H9 (cell line): ENCODE results near the gene KRT6C. TPM values are rescaled to one million over a fixed set of nuclear protein-coding genes. Genes with fewer than 3 reads are reported as not detected.

Experiments
- DNase-seq: peaks from one replicate; pipeline ENCODE4 v3.0.0-alpha.2; 2017
- H2AFZ ChIP-seq: one replicate; pipeline ENCODE4 v1.6.1; 2013; ENCODE audit warnings: mild to moderate bottlenecking, low read length, control low read depth, moderate library complexity
- H2AK5ac ChIP-seq: 2 replicates; pipeline ENCODE4 v1.6.1; 2013; ENCODE audit warnings: low read length, control low read depth, mixed read lengths; ENCODE audit not compliant: insufficient read length
- H2BK120ac ChIP-seq: one replicate; pipeline ENCODE4 v1.6.1; 2013; ENCODE audit warnings: low read depth, mild to moderate bottlenecking, low read length, control low read depth, inconsistent platforms; ENCODE audit not compliant: poor library complexity, severe bottlenecking
- H2BK12ac ChIP-seq: 2 replicates; pipeline ENCODE4 v1.6.1; 2013; ENCODE audit warnings: low read length, control low read depth, mixed read lengths, low read depth; ENCODE audit not compliant: insufficient read length
- H2BK15ac ChIP-seq: 2 replicates; pipeline ENCODE4 v1.6.1; 2013; ENCODE audit warnings: low read depth, low read length, control low read depth
- H2BK20ac ChIP-seq: one replicate; pipeline ENCODE4 v1.6.1; 2013; ENCODE audit warnings: low read depth, mild to moderate bottlenecking, low read length, control low read depth, inconsistent platforms; ENCODE audit not compliant: poor library complexity, severe bottlenecking
- H2BK5ac ChIP-seq: 2 replicates; pipeline ENCODE4 v1.6.1; 2013; ENCODE audit warnings: low read length, control low read depth, mixed read lengths; ENCODE audit not compliant: insufficient read length
- H3K14ac ChIP-seq: 2 replicates; pipeline ENCODE4 v1.6.1; 2013; ENCODE audit warnings: low read length, control low read depth; ENCODE audit not compliant: insufficient read depth
- H3K18ac ChIP-seq: 2 replicates; pipeline ENCODE4 v1.6.1; 2013; ENCODE audit warnings: low read depth, mild to moderate bottlenecking, mixed read lengths, low read length, control low read depth; ENCODE audit not compliant: insufficient read length
- H3K23ac ChIP-seq: 2 replicates; pipeline ENCODE4 v1.6.1; 2013; ENCODE audit warnings: low read length, control low read depth, mixed read lengths, low read depth; ENCODE audit not compliant: insufficient read length
- H3K23me2 ChIP-seq: 2 replicates; pipeline ENCODE4 v1.6.1; 2013; ENCODE audit warnings: low read depth, mild to moderate bottlenecking, mixed read lengths, low read length, control low read depth; ENCODE audit not compliant: insufficient read length, poor library complexity, severe bottlenecking
- H3K27ac ChIP-seq: 2 replicates; pipeline ENCODE4 v1.5.1; 2013; ENCODE audit warnings: low read length, control low read depth, mixed read lengths, low read depth; ENCODE audit not compliant: insufficient read length
- H3K27me3 ChIP-seq: 2 replicates; pipeline ENCODE4 v1.6.1; 2013; ENCODE audit warnings: low read length, control low read depth, inconsistent platforms; ENCODE audit not compliant: insufficient read depth
- H3K4ac ChIP-seq: 2 replicates; pipeline ENCODE4 v1.6.1; 2013; ENCODE audit warnings: low read depth, mild to moderate bottlenecking, control low read depth, inconsistent platforms, low read length, moderate library complexity
- H3K4me1 ChIP-seq: 2 replicates; pipeline ENCODE4 v1.6.1; 2013; ENCODE audit warnings: low read length, control low read depth, inconsistent platforms; ENCODE audit not compliant: insufficient read depth
- H3K4me2 ChIP-seq: 2 replicates; pipeline ENCODE4 v1.6.1; 2013; ENCODE audit warnings: low read length, control low read depth, mixed read lengths; ENCODE audit not compliant: insufficient read length, insufficient read depth
- H3K56ac ChIP-seq: 2 replicates; pipeline ENCODE4 v1.6.1; 2013; ENCODE audit warnings: low read depth, mild to moderate bottlenecking, mixed read lengths, low read length, control low read depth; ENCODE audit not compliant: insufficient read length
- H3K79me1 ChIP-seq: 2 replicates; pipeline ENCODE4 v1.6.1; 2013; ENCODE audit warnings: low read depth, mild to moderate bottlenecking, moderate library complexity, low read length, control low read depth, inconsistent platforms; ENCODE audit not compliant: insufficient read depth, poor library complexity, severe bottlenecking
- H3K79me2 ChIP-seq: 2 replicates; pipeline ENCODE4 v1.6.1; 2013; ENCODE audit warnings: low read length, control low read depth, inconsistent platforms; ENCODE audit not compliant: insufficient read depth
- H3K9ac ChIP-seq: 2 replicates; pipeline ENCODE4 v1.6.1; 2013; ENCODE audit warnings: low read length, control low read depth, mixed read lengths; ENCODE audit not compliant: insufficient read length; ENCODE audit errors: extremely low read depth
- H3K9me3 ChIP-seq: one replicate; pipeline ENCODE4 v1.6.1; 2013; ENCODE audit warnings: low read depth, low read length, inconsistent platforms; ENCODE audit not compliant: control insufficient read depth
- H3T11ph ChIP-seq: one replicate; pipeline ENCODE4 v1.6.1; 2013; ENCODE audit warnings: mild to moderate bottlenecking, low read length, control low read depth, inconsistent platforms
- H4K20me1 ChIP-seq: one replicate; pipeline ENCODE4 v1.6.1; 2013; ENCODE audit not compliant: control insufficient read depth, insufficient read length, insufficient read depth
- H4K5ac ChIP-seq: 2 replicates; pipeline ENCODE4 v1.6.1; 2013; ENCODE audit warnings: low read depth, mild to moderate bottlenecking, mixed read lengths, low read length, control low read depth; ENCODE audit not compliant: insufficient read length
- H4K8ac ChIP-seq: replicated peaks from 2 replicates; pipeline ENCODE4 v1.6.1; 2013; ENCODE audit warnings: low read length, control low read depth, mixed read lengths, low read depth; ENCODE audit not compliant: insufficient read length
- H4K91ac ChIP-seq: 2 replicates; pipeline ENCODE4 v1.6.1; 2013; ENCODE audit warnings: low read depth, mild to moderate bottlenecking, moderate library complexity, mixed read lengths, low read length, control low read depth; ENCODE audit not compliant: insufficient read length
- H3K27ac Mint-ChIP-seq, 3 experiments: 2 replicates in 2 of 3; 3 replicates in 1 of 3; pipeline ENCODE4 v1.8.0; 2020 to 2021; ENCODE audit warnings: mixed read lengths in 3 of 3, mild to moderate bottlenecking in 1 of 3, moderate library complexity in 1 of 3
- H3K27me3 Mint-ChIP-seq: 2 replicates; pipeline ENCODE4 v1.8.0; 2021; ENCODE audit warnings: low read depth, mild to moderate bottlenecking, moderate library complexity, mixed read lengths
- H3K36me3 Mint-ChIP-seq, 3 experiments: 2 replicates in 2 of 3; 3 replicates in 1 of 3; pipeline ENCODE4 v1.8.0; 2020 to 2021; ENCODE audit warnings: low read depth in 3 of 3, mixed read lengths in 3 of 3; ENCODE audit not compliant: insufficient read depth in 1 of 3
- H3K4me1 Mint-ChIP-seq, 2 experiments: 2 replicates each; pipeline ENCODE4 v1.8.0; 2020; ENCODE audit warnings: mixed read lengths in 2 of 2
- H3K4me3 Mint-ChIP-seq, 2 experiments: 2 replicates in 1 of 2; 3 replicates in 1 of 2; pipeline ENCODE4 v1.8.0; 2020 to 2021; ENCODE audit warnings: mild to moderate bottlenecking in 2 of 2, mixed read lengths in 2 of 2, moderate library complexity in 1 of 2
- H3K9me3 Mint-ChIP-seq, 2 experiments: 2 replicates in 1 of 2; 3 replicates in 1 of 2; pipeline ENCODE4 v1.8.0; 2020; ENCODE audit warnings: mild to moderate bottlenecking in 2 of 2, mixed read lengths in 2 of 2, moderate library complexity in 1 of 2
- CTCF ChIP-seq: fragments of 200-600 bp; sonication (generic); conservative IDR thresholded peaks from 3 replicates; pipeline ENCODE4 v1.8.0; 2021; ENCODE audit warnings: antibody characterized with exemption, mild to moderate bottlenecking
- WGBS: extraction: QIAGEN DNeasy Blood & Tissue Kit; methylation state at CpG from one replicate; pipeline ENCODE4 v1.1.7; 2013; ENCODE audit warnings: missing lambda C conversion rate, low lambda C conversion rate, mixed read lengths; ENCODE audit not compliant: insufficient read length; ENCODE audit errors: extremely low coverage; 5-methylcytosine and 5-hydroxymethylcytosine counted together
- total RNA-seq: library from RNA; stranded (reverse); gene quantifications from 2 replicates; pipeline ENCODE4 v1.2.1, GENCODE V29; 2021

Gene KRT6C
- total RNA-seq, 1 experiment from 2014 or later: not detected

GRCh38 chr12:52487211-52487610, 13.6 kb upstream of the KRT6C start:
- Histone ChIP-seq H2BK20ac (no peak overlapping the region), H4K5ac (no peak overlapping the region), H3K9ac (no peak overlapping the region), H2AFZ (no peak overlapping the region), H3K4ac (no peak overlapping the region), H3K56ac (no peak overlapping the region), H2BK15ac (no peak overlapping the region), H3K23me2 (no peaks in the 10 kb centered on the region), H3K23ac (no peak overlapping the region), H4K91ac (no peak overlapping the region), H3K9me3 (no peaks in the 10 kb centered on the region), H3K79me2 (no peaks in the 10 kb centered on the region), H3K4me2 (no peak overlapping the region), H2BK5ac (no peak overlapping the region), H3K4me1 (no peaks in the 10 kb centered on the region), H2BK12ac (no peak overlapping the region), H3T11ph (no peak overlapping the region), H3K27ac (no peak overlapping the region), H2BK120ac (no peak overlapping the region), H3K27me3 (no peaks in the 10 kb centered on the region), H3K14ac (no peak overlapping the region), H3K79me1 (no peaks in the 10 kb centered on the region), H4K20me1 (no peaks in the 10 kb centered on the region), H4K8ac (no peak overlapping the region), H2AK5ac (no peak overlapping the region), H3K18ac (no peak overlapping the region)
- no CpG with 5 or more reads among the region's 1 CpG for WGBS
- no peak for TF ChIP-seq CTCF
- Mint-ChIP-seq H3K36me3 (no peaks in the 10 kb centered on the region; a peak in 1 of 7 replicates), H3K27ac (no peak overlapping the region), H3K4me3 (no peak overlapping the region), H3K9me3 (peaks cover 3 to 11% of the 10 kb centered on the region in 2 experiments), H3K27me3 (peaks cover 31% of the 10 kb centered on the region), H3K4me1 (no peaks in the 10 kb centered on the region)
- DNase-seq: no peak
